GM12872 (cell line): Measurements from ENCODE around the gene COX4I2.

Experiments
- CTCF ChIP-seq: IDR thresholded peaks from 3 replicates; pipeline ENCODE4 v1.5.1; 2011; ENCODE audit warnings: low read depth, mild to moderate bottlenecking, low read length, moderate library complexity; ENCODE audit not compliant: insufficient read depth

Gene COX4I2

GRCh38 chr20:31637660-31638059 is at the start of gene COX4I2:
COX4I2 (plus strand) TSS chr20:31637912; CDS start chr20:31639018, 1,106 bp downstream.
- no peak for TF ChIP-seq CTCF

GRCh38 chr20:31590717-31591225 is 46.9 kb upstream of the COX4I2 start:
- no peak for TF ChIP-seq CTCF

- TF ChIP-seq CTCF: no peak
These were observed 44.3 kb upstream of the COX4I2 start for GRCh38 chr20:31593221-31594001.

- no peak for TF ChIP-seq CTCF
These were observed 43.6 kb upstream of the COX4I2 start for GRCh38 chr20:31594002-31594557.

GRCh38 chr20:31594558-31595379 is 42.9 kb upstream of the COX4I2 start:
- no peak for TF ChIP-seq CTCF

- TF ChIP-seq CTCF: no peak
These were observed 42.4 kb upstream of the COX4I2 start for GRCh38 chr20:31595380-31595653.
